SK-N-SH treated with all-trans-retinoic acid at 6 μM for 48 hours (cell line): ENCODE data around the gene FETUB.

ENCODE experiments used
- CSDC2 ChIP-seq: fragments of 250-450 bp; sonication (Bioruptor Pico); IDR thresholded peaks from 2 replicates; pipeline ENCODE4 v1.5.0; 2020; ENCODE audit warnings: mild to moderate bottlenecking, moderate library complexity
- PATZ1 ChIP-seq: fragments of 250-450 bp; sonication (Bioruptor Pico); IDR thresholded peaks from 2 replicates; pipeline ENCODE4 v1.8.0; 2020; ENCODE audit warnings: mild to moderate bottlenecking, moderate library complexity, borderline replicate concordance
- ZNF8 ChIP-seq: fragments of 450-650 bp; formaldehyde crosslinking; IDR thresholded peaks from 2 replicates; pipeline ENCODE4 v1.5.0; 2020; ENCODE audit warnings: mild to moderate bottlenecking, moderate library complexity

- TF ChIP-seq PATZ1 (CRISPR knock-in tag) (no peak), CSDC2 (no peak), ZNF8 (CRISPR knock-in tag) (no peak)
Observed at GRCh38 chr3:186625600-186626042, 14.6 kb upstream of the FETUB start.
